Endothelial cell (in vitro differentiated cells): ENCODE measurements around the gene ARPC5L. TPM values are rescaled to one million over a fixed set of nuclear protein-coding genes. Genes with fewer than 3 reads are reported as not detected.
"Not testable (repeated sequence)": the region's sequence is repeated elsewhere in the genome, so short reads cannot be mapped to it uniquely, and the experiment has no call there.

Experiments used
- DNase-seq: peaks from one replicate; pipeline ENCODE4 v3.0.0; 2021; ENCODE audit warnings: low spot score
- H3K27ac Mint-ChIP-seq: one replicate; pipeline ENCODE4 v1.8.0; 2021; ENCODE audit warnings: mixed read lengths, inconsistent platforms; ENCODE audit not compliant: unreplicated experiment
- H3K27me3 Mint-ChIP-seq: one replicate; pipeline ENCODE4 v1.8.0; 2021; ENCODE audit warnings: mild to moderate bottlenecking, moderate library complexity, mixed read lengths, inconsistent platforms; ENCODE audit not compliant: unreplicated experiment
- H3K36me3 Mint-ChIP-seq: one replicate; pipeline ENCODE4 v1.8.0; 2021; ENCODE audit warnings: mild to moderate bottlenecking, low read depth, mixed read lengths, inconsistent platforms; ENCODE audit not compliant: unreplicated experiment
- H3K4me1 Mint-ChIP-seq: one replicate; pipeline ENCODE4 v1.8.0; 2021; ENCODE audit warnings: mild to moderate bottlenecking, mixed read lengths, inconsistent platforms; ENCODE audit not compliant: unreplicated experiment
- H3K4me3 Mint-ChIP-seq: one replicate; pipeline ENCODE4 v1.8.0; 2021; ENCODE audit warnings: mild to moderate bottlenecking, mixed read lengths, inconsistent platforms; ENCODE audit not compliant: unreplicated experiment
- H3K9me3 Mint-ChIP-seq: one replicate; pipeline ENCODE4 v1.8.0; 2021; ENCODE audit warnings: mixed read lengths, inconsistent platforms; ENCODE audit not compliant: unreplicated experiment
- CTCF ChIP-seq: fragments of 200-600 bp; sonication (generic); IDR thresholded peaks from one replicate; pipeline ENCODE4 v1.5.0; 2021; ENCODE audit warnings: antibody characterized with exemption; ENCODE audit not compliant: unreplicated experiment
- total RNA-seq: library from RNA; stranded (reverse); fragmentation: NEBNext Ultra II Directional; extraction: Animal tissue kit (Norgen Biotek cat#: 25700); gene quantifications from one replicate; pipeline ENCODE4 v1.2.1, GENCODE V29; 2021; ENCODE audit not compliant: unreplicated experiment

Gene ARPC5L
- total RNA-seq, 1 donor from 2014 or later: 67.0 TPM

- TF ChIP-seq CTCF: no peak
- no peak overlapping the region for H3K4me3 Mint-ChIP-seq
- DNase-seq: no peak
- H3K9me3 Mint-ChIP-seq: no peaks in the 10 kb centered on the region
- no peaks in the 10 kb centered on the region for H3K36me3 Mint-ChIP-seq
- H3K27me3 Mint-ChIP-seq: peaks cover 2% of the 10 kb centered on the region
- peaks cover 2% of the 10 kb centered on the region for H3K4me1 Mint-ChIP-seq
- H3K27ac Mint-ChIP-seq: no peak overlapping the region
Observed at GRCh38 chr9:124835026-124835557, 26.8 kb upstream of the ARPC5L start.

DNA sequence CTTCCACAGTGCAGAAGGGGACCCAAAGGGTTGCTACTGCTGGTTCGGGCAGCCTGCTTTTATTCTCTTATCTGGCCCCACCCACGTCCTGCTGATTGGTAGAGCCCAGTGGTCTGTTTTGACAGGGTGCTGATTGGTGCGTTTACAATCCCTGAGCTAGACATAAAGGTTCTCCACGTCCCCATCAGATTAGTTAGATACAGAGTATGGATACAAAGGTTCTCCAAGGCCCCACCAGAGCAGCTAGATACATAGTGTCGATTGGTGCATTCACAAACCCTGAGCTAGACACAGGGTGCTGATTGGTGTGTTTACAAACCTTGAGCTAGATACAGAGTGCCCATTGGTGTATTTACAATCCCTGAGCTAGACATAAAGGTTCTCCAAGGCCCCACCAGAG, 23.8 kb upstream of the ARPC5L start:
- not testable (repeated sequence) for H3K9me3 Mint-ChIP-seq, H3K36me3 Mint-ChIP-seq, H3K27ac Mint-ChIP-seq

GRCh38 chr9:124838567-124839275, 23.2 kb upstream of the ARPC5L start:
- not testable (repeated sequence) for H3K27me3 Mint-ChIP-seq, H3K36me3 Mint-ChIP-seq, H3K9me3 Mint-ChIP-seq, H3K27ac Mint-ChIP-seq, H3K4me1 Mint-ChIP-seq, H3K4me3 Mint-ChIP-seq, DNase-seq

More for the DNA sequence above, 23.8 kb upstream of the ARPC5L start:
- H3K27me3 Mint-ChIP-seq, H3K4me1 Mint-ChIP-seq, DNase-seq, H3K4me3 Mint-ChIP-seq: not testable (repeated sequence)

GRCh38 chr9:124839612-124840299, 22.2 kb upstream of the ARPC5L start:
- TF ChIP-seq CTCF: peak; percentile 60
- Mint-ChIP-seq H3K9me3 (no peaks in the 10 kb centered on the region), H3K27ac (no peak overlapping the region), H3K36me3 (no peaks in the 10 kb centered on the region), H3K27me3 (peaks cover 6% of the 10 kb centered on the region), H3K4me3 (no peak overlapping the region), H3K4me1 (no peaks in the 10 kb centered on the region)
- DNase-seq: peak; percentile 53

GRCh38 chr9:124840300-124840833, 21.6 kb upstream of the ARPC5L start:
- peaks cover 6% of the 10 kb centered on the region for H3K27me3 Mint-ChIP-seq
- peak; percentile 51 for TF ChIP-seq CTCF
- DNase-seq: peak; percentile 47
- H3K4me1 Mint-ChIP-seq: no peaks in the 10 kb centered on the region
- H3K4me3 Mint-ChIP-seq: no peak overlapping the region
- H3K36me3 Mint-ChIP-seq: no peaks in the 10 kb centered on the region
- no peak overlapping the region for H3K27ac Mint-ChIP-seq
- H3K9me3 Mint-ChIP-seq: no peaks in the 10 kb centered on the region
